GM12865 (cell line): ENCODE results near the gene CACNA1I.

ENCODE experiments used
- DNase-seq: peaks from one replicate; pipeline ENCODE4 v3.0.0; 2010; ENCODE audit warnings: low read depth
- H3K4me3 ChIP-seq: 2 replicates; pipeline ENCODE4 v1.5.1; 2011; ENCODE audit warnings: mild to moderate bottlenecking, low read depth, low read length, control low read depth
- CTCF ChIP-seq: IDR thresholded peaks from 2 replicates; pipeline ENCODE4 v1.5.1; 2011; ENCODE audit warnings: low read length, control low read depth, low read depth, inconsistent platforms; ENCODE audit not compliant: insufficient read depth; ENCODE audit errors: missing control alignments

The CACNA1I gene

GRCh38 chr22:39664485-39665200 lies 94.1 kb downstream of the CACNA1I start:
- TF ChIP-seq CTCF, result no peak
- H3K4me3 ChIP-seq, result no peak overlapping the region
- DNase-seq, result no peak

- no peak for DNase-seq
- no peak overlapping the region for H3K4me3 ChIP-seq
- TF ChIP-seq CTCF, result no peak
Observed at GRCh38 chr22:39665229-39665628, 94.7 kb downstream of the CACNA1I start.

GRCh38 chr22:39665661-39666431 lies 95.3 kb downstream of the CACNA1I start:
- TF ChIP-seq CTCF, result no peak
- no peak overlapping the region for H3K4me3 ChIP-seq
- DNase-seq, result no peak

GRCh38 chr22:39666495-39666894 lies 95.9 kb downstream of the CACNA1I start:
- H3K4me3 ChIP-seq, result no peak overlapping the region
- DNase-seq, result no peak
- no peak for TF ChIP-seq CTCF

- no peak overlapping the region for H3K4me3 ChIP-seq
- TF ChIP-seq CTCF, result no peak
- DNase-seq, result no peak
Observed at GRCh38 chr22:39666926-39667325, 96.4 kb downstream of the CACNA1I start.

GRCh38 chr22:39669432-39669831 lies 98.9 kb downstream of the CACNA1I start:
- DNase-seq, result no peak
- H3K4me3 ChIP-seq, result no peak overlapping the region
- no peak for TF ChIP-seq CTCF

GRCh38 chr22:39671936-39672335 lies 101.4 kb downstream of the CACNA1I start:
- no peak for TF ChIP-seq CTCF
- no peak overlapping the region for H3K4me3 ChIP-seq
- DNase-seq, result no peak
